IMR-90 (cell line): ENCODE measurements around the gene CATSPER3. TPM values are rescaled to one million over a fixed set of nuclear protein-coding genes. Genes with fewer than 3 reads are reported as not detected.

Source experiments
- ATAC-seq: fragments of 200-7000 bp; cut with Tn5 transposase; 2 replicates; pipeline ENCODE4 v1.9.1; 2020; ENCODE audit warnings: low read depth, mild to moderate bottlenecking, moderate library complexity
- BruUV-seq: library from RNA; stranded (reverse); fragments of 400-500 nt; replicated peaks from 2 replicates; lab custom pipeline; 2021; lab: Mats Ljungman, UMichigan
- CTCF ChIA-PET: fragments of 300-600 bp; formaldehyde crosslinking; extraction: SDS; loops from one replicate; lab custom pipeline; 2021; ENCODE audit warnings: antibody characterized with exemption; lab: Yijun Ruan, JAX
- POLR2A ChIA-PET: fragments of 300-600 bp; sonication (Branson Sonifier 250); formaldehyde crosslinking; loops from one replicate; lab custom pipeline; 2022; ENCODE audit warnings: antibody characterized with exemption; ENCODE audit not compliant: unreplicated experiment; lab: Charles Lee
- DNase-seq: peaks from one replicate; pipeline ENCODE4 v3.0.0; 2013
- H2AFZ ChIP-seq: replicated peaks from 2 replicates; pipeline ENCODE3; 2013; ENCODE audit warnings: low read length, mild to moderate bottlenecking; ENCODE audit not compliant: poor library complexity
- H2AK5ac ChIP-seq: 2 replicates; pipeline ENCODE4 v1.6.1; 2013; ENCODE audit warnings: low read depth, low read length, inconsistent platforms
- H2AK9ac ChIP-seq: replicated peaks from 2 replicates; pipeline ENCODE3; 2013; ENCODE audit warnings: mild to moderate bottlenecking, low read depth, low read length, moderate library complexity; ENCODE audit not compliant: poor library complexity
- H2BK120ac ChIP-seq: 2 replicates; pipeline ENCODE4 v1.6.1; 2013; ENCODE audit warnings: low read depth, low read length, inconsistent platforms
- H2BK15ac ChIP-seq: 3 replicates; pipeline ENCODE4 v1.6.1; 2013; ENCODE audit warnings: low read depth, low read length, inconsistent platforms
- H2BK20ac ChIP-seq: 2 replicates; pipeline ENCODE4 v1.6.1; 2013; ENCODE audit warnings: low read depth, mild to moderate bottlenecking, inconsistent platforms, low read length, moderate library complexity
- H2BK5ac ChIP-seq: 2 replicates; pipeline ENCODE4 v1.6.1; 2013; ENCODE audit warnings: mild to moderate bottlenecking, low read depth, low read length, inconsistent platforms; ENCODE audit not compliant: poor library complexity, severe bottlenecking
- H3K14ac ChIP-seq: replicated peaks from 2 replicates; pipeline ENCODE4 v1.6.1; 2013; ENCODE audit warnings: low read depth, low read length, inconsistent platforms
- H3K18ac ChIP-seq: 2 replicates; pipeline ENCODE4 v1.6.1; 2013; ENCODE audit warnings: low read depth, low read length, control low read depth
- H3K23ac ChIP-seq: 2 replicates; pipeline ENCODE4 v1.6.1; 2013; ENCODE audit warnings: low read depth, low read length, inconsistent platforms
- H3K27ac ChIP-seq: 2 replicates; pipeline ENCODE4 v1.5.1; 2013; ENCODE audit warnings: mild to moderate bottlenecking, control low read depth, low read length; ENCODE audit not compliant: insufficient read depth
- H3K27me3 ChIP-seq: 2 replicates; pipeline ENCODE4 v1.6.1; 2013; ENCODE audit warnings: low read length; ENCODE audit not compliant: control insufficient read depth, insufficient read depth
- H3K36me3 ChIP-seq: 2 replicates; pipeline ENCODE4 v1.6.1; 2013; ENCODE audit warnings: low read length, mixed read lengths; ENCODE audit not compliant: control insufficient read depth, insufficient read depth
- H3K4ac ChIP-seq: 2 replicates; pipeline ENCODE4 v1.6.1; 2013; ENCODE audit warnings: low read depth, low read length, inconsistent platforms
- H3K4me1 ChIP-seq: 2 replicates; pipeline ENCODE4 v1.6.1; 2013; ENCODE audit warnings: low read length, mixed read lengths; ENCODE audit not compliant: control insufficient read depth, insufficient read depth
- H3K4me2 ChIP-seq: 2 replicates; pipeline ENCODE4 v1.6.1; 2013; ENCODE audit warnings: low read depth, mild to moderate bottlenecking, control low read depth, low read length, moderate library complexity
- H3K4me3 ChIP-seq: 2 replicates; pipeline ENCODE4 v1.5.1; 2013; ENCODE audit warnings: low read depth, mild to moderate bottlenecking, control low read depth, low read length, moderate library complexity; ENCODE audit not compliant: insufficient read depth
- H3K56ac ChIP-seq: 2 replicates; pipeline ENCODE4 v1.6.1; 2013; ENCODE audit warnings: low read length, inconsistent platforms; ENCODE audit not compliant: insufficient read depth; ENCODE audit errors: extremely low read depth
- H3K79me1 ChIP-seq, 2 experiments: 2 replicates each; pipeline ENCODE4 v1.6.1; 2013; ENCODE audit warnings: low read length in 2 of 2, inconsistent platforms in 1 of 2, low read depth in 1 of 2
- H3K9ac ChIP-seq: 2 replicates; pipeline ENCODE4 v1.6.1; 2013; ENCODE audit warnings: low read depth, low read length, control low read depth
- H3K9me1 ChIP-seq: 2 replicates; pipeline ENCODE4 v1.6.1; 2013; ENCODE audit warnings: low read length, inconsistent platforms; ENCODE audit not compliant: insufficient read depth
- H3K9me3 ChIP-seq: 2 replicates; pipeline ENCODE4 v1.6.1; 2013; ENCODE audit warnings: low read length; ENCODE audit not compliant: control insufficient read depth, insufficient read depth
- H4K20me1 ChIP-seq: 2 replicates; pipeline ENCODE4 v1.6.1; 2013; ENCODE audit warnings: low read length, inconsistent platforms; ENCODE audit not compliant: insufficient read depth
- H4K5ac ChIP-seq: 2 replicates; pipeline ENCODE4 v1.6.1; 2013; ENCODE audit warnings: mild to moderate bottlenecking, low read depth, low read length, control low read depth
- H4K8ac ChIP-seq, 2 experiments: 2 replicates each; pipeline ENCODE4 v1.6.1; 2013; ENCODE audit warnings: low read depth in 2 of 2, low read length in 2 of 2, control low read depth in 1 of 2, inconsistent platforms in 1 of 2
- H4K91ac ChIP-seq: 2 replicates; pipeline ENCODE4 v1.6.1; 2013; ENCODE audit warnings: low read depth, low read length, inconsistent platforms; ENCODE audit not compliant: insufficient read depth
- BHLHE40 ChIP-seq: fragments of 150-350 bp; IDR thresholded peaks from 2 replicates; pipeline ENCODE4 v1.6.1; 2016; ENCODE audit warnings: mild to moderate bottlenecking, low read depth, low read length
- CEBPB ChIP-seq: IDR thresholded peaks from 2 replicates; pipeline ENCODE4 v1.6.1; 2012; ENCODE audit warnings: low read depth, low read length, improper control_type of control experiment
- CHD1 ChIP-seq: IDR thresholded peaks from 2 replicates; pipeline ENCODE4 v1.6.1; 2012; ENCODE audit warnings: low read depth, low read length, improper control_type of control experiment
- FOS ChIP-seq: fragments of 150-350 bp; IDR thresholded peaks from 2 replicates; pipeline ENCODE4 v1.6.1; 2016; ENCODE audit warnings: low read depth, low read length
- MAFK ChIP-seq: IDR thresholded peaks from 2 replicates; pipeline ENCODE4 v1.6.1; 2012; ENCODE audit warnings: low read depth, low read length, improper control_type of control experiment
- MAZ ChIP-seq: IDR thresholded peaks from 2 replicates; pipeline ENCODE4 v1.6.1; 2012; ENCODE audit warnings: low read depth, mild to moderate bottlenecking, low read length, improper control_type of control experiment, moderate library complexity, borderline replicate concordance
- MXI1 ChIP-seq: IDR thresholded peaks from 2 replicates; pipeline ENCODE4 v1.6.1; 2012; ENCODE audit warnings: low read depth, mild to moderate bottlenecking, low read length, moderate library complexity, borderline replicate concordance
- NFE2L2 ChIP-seq: fragments of 150-350 bp; IDR thresholded peaks from 2 replicates; pipeline ENCODE4 v1.6.1; 2016; ENCODE audit warnings: low read depth, mild to moderate bottlenecking, low read length
- POLR2A ChIP-seq: IDR thresholded peaks from 2 replicates; pipeline ENCODE4 v1.6.1; 2012; ENCODE audit warnings: mild to moderate bottlenecking, low read depth, low read length
- RAD21 ChIP-seq: IDR thresholded peaks from 2 replicates; pipeline ENCODE4 v1.6.1; 2012; ENCODE audit warnings: low read length, improper control_type of control experiment
- RCOR1 ChIP-seq: IDR thresholded peaks from 2 replicates; pipeline ENCODE4 v1.6.1; 2012; ENCODE audit warnings: mild to moderate bottlenecking, low read length, improper control_type of control experiment; ENCODE audit not compliant: insufficient replicate concordance
- RFX5 ChIP-seq: IDR thresholded peaks from 2 replicates; pipeline ENCODE4 v1.8.0; 2012; ENCODE audit warnings: low read depth, mild to moderate bottlenecking, low read length, moderate library complexity
- SMC3 ChIP-seq: fragments of 150-350 bp; IDR thresholded peaks from 2 replicates; pipeline ENCODE4 v1.6.1; 2016; ENCODE audit warnings: low read depth, mild to moderate bottlenecking, antibody characterized with exemption, low read length, moderate library complexity
- WGBS, 2 experiments: methylation state at CpG; one replicate each; pipeline versions ENCODE4 v1.1.5 to v1.1.7; 2013; ENCODE audit warnings: missing lambda C conversion rate in 2 of 2; ENCODE audit not compliant: insufficient read length in 1 of 2; ENCODE audit errors: extremely low coverage in 2 of 2; 5-methylcytosine and 5-hydroxymethylcytosine counted together
- dilution Hi-C: fragments of 300-500 bp; cut with HindIII; formaldehyde crosslinking; loops from one replicate; pipeline ENCODE4 v1.14.3; 2018; ENCODE audit warnings: low sequenced_read_pairs; ENCODE audit not compliant: unreplicated experiment
- in situ Hi-C: fragments of 300-500 bp; cut with MboI; formaldehyde crosslinking; loops from 3 replicates; pipeline ENCODE4 v1.14.3; 2019; ENCODE audit warnings: low sequenced_read_pairs, inconsistent platforms, mixed read lengths
- intact Hi-C: fragments of 100-400 bp; cut with micrococcal nuclease; formaldehyde crosslinking; loops from 2 replicates; pipeline ENCODE4 v1.10.0; 2022
- polyA plus RNA-seq, 3 experiments: library from polyadenylated mRNA; depleted of rRNA; stranded (reverse); fragments of >200 nt; gene quantifications; 2 replicates each; pipeline ENCODE4 v1.2.3, GENCODE V29; 2012; ENCODE audit warnings: low replicate concordance in 1 of 3
- total RNA-seq: library from RNA; depleted of rRNA; stranded (reverse); fragments of >200 nt; gene quantifications from 2 replicates; pipeline ENCODE4 v1.2.3, GENCODE V29; 2012
- TF ChIP-seq, protein P1 (sequence below): fragments of 150-350 bp; IDR thresholded peaks from 2 replicates; pipeline ENCODE4 v1.6.1; 2017; ENCODE audit warnings: mild to moderate bottlenecking, antibody characterized with exemption, low read length, low read depth
- TF ChIP-seq, protein P2 (sequence below): conservative IDR thresholded peaks from 2 replicates; pipeline ENCODE4 v1.5.1; 2012; ENCODE audit warnings: mild to moderate bottlenecking, low read depth, low read length, improper control_type of control experiment
- TF ChIP-seq, protein P3 (sequence below): fragments of 150-350 bp; IDR thresholded peaks from 2 replicates; pipeline ENCODE4 v1.6.1; 2016; ENCODE audit warnings: low read depth, mild to moderate bottlenecking, low read length, moderate library complexity, borderline replicate concordance

CATSPER3 gene
- total and polyA plus RNA-seq, 2 of the 4 experiments (the other 2 are of a cell fraction): under 0.01 to 0.12 TPM

DNA sequence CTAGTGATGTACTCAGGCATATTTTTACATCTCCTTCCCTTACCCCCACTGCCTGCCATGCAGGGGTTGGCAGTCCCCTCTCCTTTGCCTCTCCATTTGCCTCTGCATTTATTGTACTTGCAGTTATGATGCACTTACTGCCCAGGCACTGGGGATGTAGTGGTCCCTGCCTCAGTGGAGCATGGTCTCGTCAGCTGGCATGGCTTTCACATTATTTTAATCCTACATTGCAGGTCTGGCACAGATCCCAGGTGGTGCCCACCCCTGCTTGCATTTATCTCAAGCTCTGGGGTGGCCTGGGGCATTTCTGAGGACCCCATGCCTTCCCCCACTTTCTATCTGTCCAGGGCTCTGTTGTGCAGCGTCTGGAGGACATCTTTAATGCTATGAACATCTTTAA, 89.5 kb downstream of the CATSPER3 start:
- TF ChIP-seq MAFK: no peak
- no peak for TF ChIP-seq RFX5
- no peak for TF ChIP-seq SMC3
- no peak for TF ChIP-seq MAZ
- no peak for TF ChIP-seq BHLHE40
- no peak for TF ChIP-seq NFE2L2
- TF ChIP-seq CEBPB: no peak
- TF ChIP-seq, protein P1, sequence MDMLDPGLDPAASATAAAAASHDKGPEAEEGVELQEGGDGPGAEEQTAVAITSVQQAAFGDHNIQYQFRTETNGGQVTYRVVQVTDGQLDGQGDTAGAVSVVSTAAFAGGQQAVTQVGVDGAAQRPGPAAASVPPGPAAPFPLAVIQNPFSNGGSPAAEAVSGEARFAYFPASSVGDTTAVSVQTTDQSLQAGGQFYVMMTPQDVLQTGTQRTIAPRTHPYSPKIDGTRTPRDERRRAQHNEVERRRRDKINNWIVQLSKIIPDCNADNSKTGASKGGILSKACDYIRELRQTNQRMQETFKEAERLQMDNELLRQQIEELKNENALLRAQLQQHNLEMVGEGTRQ: no peak
- TF ChIP-seq CHD1: no peak
- TF ChIP-seq POLR2A: no peak
- TF ChIP-seq, protein P2, sequence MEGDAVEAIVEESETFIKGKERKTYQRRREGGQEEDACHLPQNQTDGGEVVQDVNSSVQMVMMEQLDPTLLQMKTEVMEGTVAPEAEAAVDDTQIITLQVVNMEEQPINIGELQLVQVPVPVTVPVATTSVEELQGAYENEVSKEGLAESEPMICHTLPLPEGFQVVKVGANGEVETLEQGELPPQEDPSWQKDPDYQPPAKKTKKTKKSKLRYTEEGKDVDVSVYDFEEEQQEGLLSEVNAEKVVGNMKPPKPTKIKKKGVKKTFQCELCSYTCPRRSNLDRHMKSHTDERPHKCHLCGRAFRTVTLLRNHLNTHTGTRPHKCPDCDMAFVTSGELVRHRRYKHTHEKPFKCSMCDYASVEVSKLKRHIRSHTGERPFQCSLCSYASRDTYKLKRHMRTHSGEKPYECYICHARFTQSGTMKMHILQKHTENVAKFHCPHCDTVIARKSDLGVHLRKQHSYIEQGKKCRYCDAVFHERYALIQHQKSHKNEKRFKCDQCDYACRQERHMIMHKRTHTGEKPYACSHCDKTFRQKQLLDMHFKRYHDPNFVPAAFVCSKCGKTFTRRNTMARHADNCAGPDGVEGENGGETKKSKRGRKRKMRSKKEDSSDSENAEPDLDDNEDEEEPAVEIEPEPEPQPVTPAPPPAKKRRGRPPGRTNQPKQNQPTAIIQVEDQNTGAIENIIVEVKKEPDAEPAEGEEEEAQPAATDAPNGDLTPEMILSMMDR: no peak
- no peak for TF ChIP-seq RCOR1
- no peak for TF ChIP-seq RAD21
- TF ChIP-seq MXI1: no peak
- TF ChIP-seq, protein P3, sequence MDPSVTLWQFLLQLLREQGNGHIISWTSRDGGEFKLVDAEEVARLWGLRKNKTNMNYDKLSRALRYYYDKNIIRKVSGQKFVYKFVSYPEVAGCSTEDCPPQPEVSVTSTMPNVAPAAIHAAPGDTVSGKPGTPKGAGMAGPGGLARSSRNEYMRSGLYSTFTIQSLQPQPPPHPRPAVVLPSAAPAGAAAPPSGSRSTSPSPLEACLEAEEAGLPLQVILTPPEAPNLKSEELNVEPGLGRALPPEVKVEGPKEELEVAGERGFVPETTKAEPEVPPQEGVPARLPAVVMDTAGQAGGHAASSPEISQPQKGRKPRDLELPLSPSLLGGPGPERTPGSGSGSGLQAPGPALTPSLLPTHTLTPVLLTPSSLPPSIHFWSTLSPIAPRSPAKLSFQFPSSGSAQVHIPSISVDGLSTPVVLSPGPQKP: no peak
- no peak for TF ChIP-seq FOS
- no peak overlapping the region for H3K27ac ChIP-seq
- H3K36me3 ChIP-seq: peaks cover 2% of the 10 kb centered on the region; the same call in 1 of the 2 replicates
- peaks cover 8% of the 10 kb centered on the region; the same call in 1 of the 2 replicates for H3K4me1 ChIP-seq
- no peak overlapping the region for H3K23ac ChIP-seq
- no peak overlapping the region for H3K56ac ChIP-seq
- peaks cover 12% of the 10 kb centered on the region; the same call in 1 of the 2 replicates for H3K9me1 ChIP-seq
- ChIA-PET POLR2A (no interaction called here), CTCF (no interaction called here)
- no peaks in the 10 kb centered on the region for H3K9me3 ChIP-seq
- no peak for ATAC-seq
- H3K79me1 ChIP-seq: no peaks in the 10 kb centered on the region
- peaks cover 12% of the 10 kb centered on the region; the same call in 1 of the 2 replicates for H3K27me3 ChIP-seq
- dilution Hi-C loops (no loop called here), in situ Hi-C loops (no loop called here), intact Hi-C loops (no loop called here)
- no peak overlapping the region for H3K14ac ChIP-seq
- no peak overlapping the region for H3K4me3 ChIP-seq
- WGBS, 2 experiments: no CpG with 5 or more reads among the region's 2 CpGs
- H2BK15ac ChIP-seq: no peak overlapping the region
- H4K5ac ChIP-seq: no peak overlapping the region
- no peak overlapping the region for H4K8ac ChIP-seq
- H2AFZ ChIP-seq: no peak overlapping the region
- BruUV-seq: no TSS peak
- no peak overlapping the region for H3K9ac ChIP-seq
- H2BK20ac ChIP-seq: no peak overlapping the region
- H3K4me2 ChIP-seq: no peak overlapping the region
- H2AK9ac ChIP-seq: no peak overlapping the region
- H4K20me1 ChIP-seq: no peaks in the 10 kb centered on the region
- H3K18ac ChIP-seq: no peak overlapping the region
- no peak overlapping the region for H2AK5ac ChIP-seq
- no peak overlapping the region for H3K4ac ChIP-seq
- H4K91ac ChIP-seq: no peak overlapping the region
- DNase-seq: no peak
- H2BK5ac ChIP-seq: no peak overlapping the region
- H2BK120ac ChIP-seq: no peak overlapping the region
